CD4-positive, alpha-beta T cell (primary cell): Measurements from ENCODE around the gene REXO5. TPM values are rescaled to one million over a fixed set of nuclear protein-coding genes. Genes with fewer than 3 reads are reported as not detected.
A peak's percentile ranks its signal among the peaks of the same experiment; 100 is the strongest.
"Not testable (repeated sequence)": the region's sequence is repeated elsewhere in the genome, so short reads cannot be mapped to it uniquely, and the experiment has no call there.

ENCODE experiments used
- ATAC-seq: fragments of 200-7000 bp; cut with Tn5 transposase; one replicate; pipeline ENCODE4 v1.10.0; 2022; ENCODE audit warnings: mild to moderate bottlenecking; ENCODE audit not compliant: poor library complexity
- CTCF ChIA-PET: fragments of 350-600 bp; sonication (Branson Sonifier 250); formaldehyde crosslinking; loops from one replicate; lab custom pipeline; 2021; ENCODE audit warnings: antibody characterized with exemption, inconsistent platforms; lab: Charles Lee
- POLR2A ChIA-PET: fragments of 350-600 bp; sonication (Branson Sonifier 250); formaldehyde crosslinking; loops from one replicate; lab custom pipeline; 2021; ENCODE audit warnings: antibody characterized with exemption, inconsistent platforms; lab: Charles Lee
- DNase-seq, 14 experiments: peaks; one replicate each; pipeline ENCODE4 v3.0.0-alpha.2; 2013 to 2020; ENCODE audit warnings: mixed read lengths in 2 of 14
- H3K27ac ChIP-seq, 2 donors: one replicate each; pipeline versions ENCODE4 v1.5.1 to v1.7.0; 2013; ENCODE audit warnings: low read length in 2 of 2, low read depth in 1 of 2, mild to moderate bottlenecking in 1 of 2
- H3K27me3 ChIP-seq, 2 experiments: 1 replicate in 1 of 2; 2 replicates in 1 of 2; pipeline versions ENCODE4 v1.6.1 to v1.7.0; 2013; ENCODE audit warnings: low read length in 2 of 2, control low read depth in 1 of 2, mild to moderate bottlenecking in 1 of 2, moderate library complexity in 1 of 2; ENCODE audit not compliant: insufficient read depth in 2 of 2, control insufficient read depth in 1 of 2
- H3K36me3 ChIP-seq: one replicate; pipeline ENCODE4 v1.6.1; 2013; ENCODE audit warnings: low read length, control low read depth; ENCODE audit not compliant: insufficient read depth
- H3K4me1 ChIP-seq: one replicate; pipeline ENCODE4 v1.6.1; 2013; ENCODE audit warnings: low read length, control low read depth; ENCODE audit not compliant: insufficient read depth
- H3K4me3 ChIP-seq: one replicate; pipeline ENCODE4 v1.5.1; 2013; ENCODE audit warnings: mild to moderate bottlenecking, low read length, moderate library complexity
- H3K9me3 ChIP-seq, 2 experiments: 1 replicate in 1 of 2; 2 replicates in 1 of 2; pipeline versions ENCODE4 v1.6.1 to v1.7.0; 2013; ENCODE audit warnings: low read length in 2 of 2, mild to moderate bottlenecking in 2 of 2, control low read depth in 1 of 2, moderate library complexity in 1 of 2; ENCODE audit not compliant: control insufficient read depth in 1 of 2, insufficient read depth in 1 of 2
- H3K27ac Mint-ChIP-seq: one replicate; pipeline ENCODE4 v1.8.0; 2020; ENCODE audit warnings: mixed read lengths
- H3K27me3 Mint-ChIP-seq: one replicate; pipeline ENCODE4 v1.8.0; 2021; ENCODE audit warnings: mixed read lengths
- H3K36me3 Mint-ChIP-seq: one replicate; pipeline ENCODE4 v1.8.0; 2021; ENCODE audit warnings: low read depth, mixed read lengths
- H3K4me1 Mint-ChIP-seq: one replicate; pipeline ENCODE4 v1.8.0; 2021; ENCODE audit warnings: low read depth, mixed read lengths
- H3K4me3 Mint-ChIP-seq: one replicate; pipeline ENCODE4 v1.8.0; 2020; ENCODE audit warnings: mild to moderate bottlenecking, mixed read lengths
- H3K9me3 Mint-ChIP-seq: one replicate; pipeline ENCODE4 v1.8.0; 2020; ENCODE audit warnings: mixed read lengths
- intact Hi-C, 2 experiments: fragments of 100-400 bp; cut with DNase I in 1 of 2; cut with micrococcal nuclease in 1 of 2; formaldehyde crosslinking; loops; one replicate each; pipeline versions ENCODE4 v1.15.1 to v1.9.0; 2023 to 2025; cut with DNase I, micrococcal nuclease
- total RNA-seq, 174 experiments: library from RNA in 2 of 174; stranded (reverse) in 2 of 174; gene quantifications; one replicate each; pipeline ENCODE4 v1.2.3 and lab custom pipeline; 2021 to 2026
- TF ChIP-seq, protein P1 (sequence below): fragments of 200-600 bp; IDR thresholded peaks from one replicate; pipeline ENCODE4 v1.8.0; 2022; ENCODE audit warnings: antibody characterized with exemption, mild to moderate bottlenecking

REXO5 gene
- total RNA-seq, 2 experiments from 2014 or later: 0.56 TPM; not detected in 1

DNA sequence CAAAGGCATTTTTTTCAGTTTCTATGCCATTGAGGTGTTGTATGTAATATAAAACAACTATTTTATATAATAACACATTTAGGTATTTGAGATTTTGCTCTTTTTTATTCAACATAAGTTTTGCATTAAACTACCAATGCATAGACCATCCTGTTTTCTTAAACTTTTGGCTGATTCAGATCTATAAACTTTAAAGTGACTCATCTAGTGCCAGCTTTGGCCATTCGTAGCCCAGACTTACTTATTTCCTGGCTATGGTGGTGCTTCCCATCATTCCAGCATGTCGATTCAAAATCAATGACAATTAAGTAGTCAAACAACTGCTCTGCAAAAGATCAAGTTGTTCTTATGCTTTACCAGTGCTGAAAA, 3.2 kb upstream of the REXO5 start:
- Mint-ChIP-seq H3K4me3 (no peak overlapping the region), H3K36me3 (peaks cover 5% of the 10 kb centered on the region), H3K4me1 (peaks cover 27% of the 10 kb centered on the region), H3K27me3 (no peaks in the 10 kb centered on the region), H3K9me3 (no peaks in the 10 kb centered on the region), H3K27ac (no peak overlapping the region)
- ATAC-seq: no peak
- no peak for DNase-seq
- H3K4me3 ChIP-seq: no peak overlapping the region
- CTCF ChIA-PET: no interaction called here
- intact Hi-C loops: no loop called here
- H3K4me1 ChIP-seq: peaks cover 22% of the 10 kb centered on the region
- H3K27me3 ChIP-seq: no peaks in the 10 kb centered on the region
- POLR2A ChIA-PET: no interaction called here
- TF ChIP-seq, protein P1, sequence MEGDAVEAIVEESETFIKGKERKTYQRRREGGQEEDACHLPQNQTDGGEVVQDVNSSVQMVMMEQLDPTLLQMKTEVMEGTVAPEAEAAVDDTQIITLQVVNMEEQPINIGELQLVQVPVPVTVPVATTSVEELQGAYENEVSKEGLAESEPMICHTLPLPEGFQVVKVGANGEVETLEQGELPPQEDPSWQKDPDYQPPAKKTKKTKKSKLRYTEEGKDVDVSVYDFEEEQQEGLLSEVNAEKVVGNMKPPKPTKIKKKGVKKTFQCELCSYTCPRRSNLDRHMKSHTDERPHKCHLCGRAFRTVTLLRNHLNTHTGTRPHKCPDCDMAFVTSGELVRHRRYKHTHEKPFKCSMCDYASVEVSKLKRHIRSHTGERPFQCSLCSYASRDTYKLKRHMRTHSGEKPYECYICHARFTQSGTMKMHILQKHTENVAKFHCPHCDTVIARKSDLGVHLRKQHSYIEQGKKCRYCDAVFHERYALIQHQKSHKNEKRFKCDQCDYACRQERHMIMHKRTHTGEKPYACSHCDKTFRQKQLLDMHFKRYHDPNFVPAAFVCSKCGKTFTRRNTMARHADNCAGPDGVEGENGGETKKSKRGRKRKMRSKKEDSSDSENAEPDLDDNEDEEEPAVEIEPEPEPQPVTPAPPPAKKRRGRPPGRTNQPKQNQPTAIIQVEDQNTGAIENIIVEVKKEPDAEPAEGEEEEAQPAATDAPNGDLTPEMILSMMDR: no peak
- H3K36me3 ChIP-seq: no peaks in the 10 kb centered on the region
- H3K9me3 ChIP-seq: no peaks in the 10 kb centered on the region
- H3K27ac ChIP-seq: no peak overlapping the region

DNA sequence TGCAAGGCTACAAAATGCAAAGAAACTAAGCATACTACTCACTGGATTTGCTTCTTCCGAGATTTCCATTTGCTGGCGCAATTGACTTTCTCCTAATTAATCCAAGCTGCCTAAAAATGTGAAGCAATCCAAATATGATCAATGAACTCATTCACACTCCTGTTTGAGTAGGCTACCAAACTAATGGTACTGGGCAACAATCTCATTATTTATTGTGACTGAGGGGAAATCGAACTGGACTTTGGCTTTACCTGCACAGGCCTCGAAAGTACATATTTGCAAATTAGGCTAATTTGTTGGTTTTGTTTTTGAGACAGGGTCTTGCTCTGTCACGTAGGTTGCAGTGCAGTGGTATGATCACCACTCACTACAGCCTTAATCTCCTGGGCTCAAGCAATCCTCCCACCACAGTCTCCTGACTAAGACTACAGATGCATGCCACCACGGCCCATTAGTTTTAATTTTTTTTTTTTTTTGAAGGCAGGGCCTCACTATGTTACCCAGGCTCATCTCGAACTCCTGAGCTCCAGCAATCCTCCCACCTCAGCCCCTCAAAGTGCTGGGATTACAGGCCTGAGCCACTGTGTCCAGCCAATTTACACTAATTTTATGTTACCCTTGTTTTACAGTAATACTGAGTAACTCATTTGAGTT, 2.6 kb upstream of the REXO5 start:
- peaks cover 5% of the 10 kb centered on the region for H3K36me3 Mint-ChIP-seq
- ChIA-PET CTCF (interaction anchor here (0.6 kb wide), 1 partner anchor 1509 kb away, joined by 3 read pairs; no protein-coding TSS in a partner anchor), POLR2A (no interaction called here)
- H3K27me3 ChIP-seq: no peaks in the 10 kb centered on the region
- intact Hi-C loops: no loop called here
- no peaks in the 10 kb centered on the region for H3K27me3 Mint-ChIP-seq
- H3K4me3 ChIP-seq: no peak overlapping the region
- H3K27ac ChIP-seq: no peak overlapping the region
- TF ChIP-seq, protein P1: no peak
- H3K9me3 ChIP-seq: no peaks in the 10 kb centered on the region
- H3K27ac Mint-ChIP-seq: peak overlapping the region; percentile 49
- ATAC-seq (no peak), DNase-seq (no peak)
- no peaks in the 10 kb centered on the region for H3K36me3 ChIP-seq
- H3K4me1 ChIP-seq: peaks cover 23% of the 10 kb centered on the region
- H3K4me1 Mint-ChIP-seq: peaks cover 22% of the 10 kb centered on the region
- no peaks in the 10 kb centered on the region for H3K9me3 Mint-ChIP-seq
- no peak overlapping the region for H3K4me3 Mint-ChIP-seq

DNA sequence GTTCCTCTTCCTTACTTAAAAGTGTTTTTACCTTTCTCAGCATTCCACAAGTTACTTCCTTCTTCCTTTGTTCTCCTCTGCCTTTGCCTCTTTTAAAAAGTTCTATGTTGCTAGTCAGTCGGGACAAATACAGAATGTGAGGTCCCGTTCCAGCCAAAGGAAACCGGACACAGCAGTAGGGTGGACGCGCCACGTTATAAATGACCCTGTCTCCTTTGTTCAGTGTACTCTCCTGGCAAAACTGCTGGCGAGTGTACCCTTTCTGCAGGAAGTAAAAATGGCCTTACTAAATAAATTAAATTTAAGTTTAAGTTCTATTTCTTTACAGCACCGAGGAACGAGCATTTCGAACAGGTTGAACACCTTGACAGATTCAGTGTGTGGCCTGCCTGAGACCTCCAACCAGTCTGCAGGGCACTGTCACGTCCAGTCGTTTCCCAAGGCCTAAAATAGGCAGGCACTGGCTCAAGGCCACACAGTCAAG, 601 bp upstream of the REXO5 start:
- not testable (repeated sequence) for ATAC-seq, H3K27me3 ChIP-seq, H3K36me3 ChIP-seq, H3K9me3 Mint-ChIP-seq, H3K36me3 Mint-ChIP-seq, DNase-seq, H3K9me3 ChIP-seq, H3K27me3 Mint-ChIP-seq
- Histone ChIP-seq H3K4me1 (peaks cover 23% of the 10 kb centered on the region), H3K27ac (peak overlapping the region; percentile 49 to 72), H3K4me3 (peak overlapping the region; percentile 92)
- Mint-ChIP-seq H3K4me1 (peaks cover 17% of the 10 kb centered on the region), H3K4me3 (peak overlapping the region; percentile 98), H3K27ac (peak overlapping the region; percentile 81)
- POLR2A ChIA-PET: interaction anchor here (0.9 to 1.8 kb wide), 3 partner anchors 64 to 95 kb away, joined by 3 to 12 read pairs (median 8); partner anchors contain the start of genes DCUN1D3, LYRM1 and THUMPD1
- CTCF ChIA-PET: interaction anchor here (0.7 to 1.4 kb wide), 3 partner anchors 41 to 83 kb away, joined by 3 read pairs; no protein-coding TSS in a partner anchor
- intact Hi-C loops: loop anchor here (2.0 to 5.0 kb wide), 3 partner anchors 63 to 97 kb away; partner anchors contain the start of genes THUMPD1 (in 2 of the 2), DCUN1D3 (in 1 of the 2) and LYRM1 (in 1 of the 2)
